GM21381 (cell line): ENCODE measurements around the gene SEPTIN2.
A peak's percentile ranks its signal among the peaks of the same experiment; 100 is the strongest.
"Not testable (repeated sequence)": the region's sequence is repeated elsewhere in the genome, so short reads cannot be mapped to it uniquely, and the experiment has no call there.

ENCODE experiments used
- ATAC-seq: cut with Tn5 transposase; IDR thresholded peaks from one replicate; pipeline ENCODE4 v1.9.1; 2021; ENCODE audit warnings: mild to moderate bottlenecking, moderate library complexity; ENCODE audit not compliant: unreplicated experiment

Gene SEPTIN2

DNA sequence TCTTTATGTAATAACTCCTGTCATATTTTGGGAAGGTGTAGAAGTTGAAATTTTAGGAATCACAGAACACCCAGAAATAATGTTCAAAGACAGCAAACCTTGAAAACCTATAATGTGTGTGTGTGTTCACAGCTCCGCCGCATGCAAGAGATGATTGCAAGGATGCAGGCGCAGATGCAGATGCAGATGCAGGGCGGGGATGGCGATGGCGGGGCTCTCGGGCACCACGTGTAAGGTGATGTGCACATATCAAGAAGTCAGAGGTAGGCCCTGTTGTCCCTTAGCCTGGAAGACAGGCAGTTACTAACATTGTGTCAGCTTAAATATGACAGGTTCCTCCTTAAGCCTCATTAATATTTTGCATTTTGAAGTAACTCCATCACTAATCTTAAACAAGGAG, 34.2 kb downstream of the SEPTIN2 start:
- ATAC-seq = no peak

DNA sequence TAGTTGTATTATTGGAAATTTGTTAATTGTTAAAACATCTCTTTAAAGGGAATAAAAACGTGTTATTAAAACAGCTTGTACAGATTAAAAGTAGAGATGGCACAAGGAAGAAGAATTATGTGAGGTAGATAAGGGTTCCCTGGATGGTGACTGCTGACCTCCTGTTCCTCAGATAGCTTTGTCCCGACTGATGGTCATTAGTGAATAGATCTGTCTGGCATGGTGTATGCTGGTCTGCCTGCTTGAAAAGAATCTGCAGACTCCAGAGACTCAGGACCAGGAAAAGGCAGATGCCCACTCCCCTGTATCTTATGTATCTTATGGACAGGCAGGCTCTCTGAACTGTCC, 34.8 kb downstream of the SEPTIN2 start:
- ATAC-seq = no peak

GRCh38 chr2:241350878-241351639, 35.3 kb downstream of the SEPTIN2 start:
- ATAC-seq = no peak

DNA sequence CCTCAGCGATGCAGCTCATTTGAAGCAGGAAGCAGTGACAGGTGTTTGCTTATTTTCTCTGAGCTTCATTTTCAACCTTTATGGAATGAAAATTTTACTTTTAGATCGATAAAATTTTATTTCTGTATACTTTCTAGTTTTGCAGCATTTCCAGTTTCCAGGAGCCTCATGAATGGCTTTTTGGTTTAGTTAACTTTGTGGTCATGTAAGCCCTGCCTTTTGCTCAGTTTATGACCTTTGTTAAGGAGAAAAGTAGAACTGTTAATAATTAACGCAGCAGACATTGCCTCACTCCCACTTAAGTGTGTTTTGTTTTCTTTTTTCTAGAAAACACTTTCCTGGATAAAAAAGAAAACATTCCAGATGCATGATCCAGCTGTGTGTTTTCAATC, 35.9 kb downstream of the SEPTIN2 start:
- ATAC-seq = no peak

DNA sequence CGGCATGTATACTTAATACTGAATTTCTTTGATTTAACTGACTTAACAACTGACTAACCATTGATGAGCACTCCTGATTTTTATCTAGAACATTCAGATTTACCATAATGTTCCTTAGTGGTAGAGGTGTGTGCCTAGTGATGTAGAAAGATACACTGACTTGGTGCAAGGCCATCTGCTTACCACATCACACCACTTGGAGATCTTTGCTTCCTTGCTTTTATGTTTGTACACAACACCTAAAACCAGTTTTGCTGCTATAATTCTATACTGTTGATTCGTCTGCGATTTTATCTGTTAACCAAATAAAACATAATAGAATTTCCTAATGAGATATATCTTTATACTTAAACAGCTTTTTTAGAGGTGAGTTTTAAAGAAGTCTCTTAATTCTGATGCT, 36.5 kb downstream of the SEPTIN2 start:
- no peak for ATAC-seq

DNA sequence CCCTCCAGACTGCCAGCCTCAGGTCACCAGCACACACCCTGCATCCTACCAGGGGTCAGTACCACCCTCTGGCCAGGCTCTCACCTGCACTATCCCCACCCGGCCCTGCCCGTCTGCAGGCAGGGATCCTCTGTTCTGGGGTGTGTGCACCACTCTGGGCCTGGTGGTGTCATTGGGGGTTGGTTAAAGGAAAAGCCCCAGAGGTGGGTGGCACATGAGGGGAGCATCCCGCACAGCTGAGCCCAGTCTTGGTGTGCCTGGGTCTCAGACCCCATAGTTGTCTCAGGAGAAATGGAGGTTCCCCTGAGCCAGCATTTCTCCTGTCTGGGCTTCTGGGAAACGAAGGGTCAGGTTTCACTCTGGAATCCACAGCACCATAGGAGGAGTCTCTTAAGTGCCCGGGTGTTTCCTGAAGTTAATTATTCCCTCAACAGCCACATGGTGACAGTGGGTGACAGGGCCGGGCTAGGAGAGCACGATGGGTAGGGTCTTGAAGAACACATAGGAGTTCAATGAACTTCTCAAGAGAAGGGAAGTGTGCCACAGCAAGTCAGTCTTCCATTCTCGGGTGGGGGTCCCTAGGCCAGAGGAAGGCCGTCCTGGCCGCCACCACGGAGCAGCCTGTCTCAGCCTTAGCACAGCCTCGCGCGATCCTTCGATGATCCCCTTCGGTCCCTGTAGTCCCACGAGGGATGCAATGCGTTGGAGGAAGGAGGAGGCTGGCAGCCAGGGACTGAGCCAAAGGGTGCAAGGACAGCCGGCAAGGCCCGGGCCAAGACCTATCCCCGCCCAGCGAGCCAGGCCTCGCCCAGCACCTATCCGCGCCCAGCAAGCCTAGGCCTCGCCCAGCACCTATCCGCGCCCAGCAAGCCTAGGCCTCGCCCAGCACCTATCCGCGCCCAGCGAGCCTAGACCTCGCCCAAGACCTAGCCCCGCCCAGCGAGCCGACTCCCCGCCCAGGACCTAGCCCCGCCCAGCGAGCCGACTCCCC, 39.2 kb downstream of the SEPTIN2 start:
- no peak for ATAC-seq

DNA sequence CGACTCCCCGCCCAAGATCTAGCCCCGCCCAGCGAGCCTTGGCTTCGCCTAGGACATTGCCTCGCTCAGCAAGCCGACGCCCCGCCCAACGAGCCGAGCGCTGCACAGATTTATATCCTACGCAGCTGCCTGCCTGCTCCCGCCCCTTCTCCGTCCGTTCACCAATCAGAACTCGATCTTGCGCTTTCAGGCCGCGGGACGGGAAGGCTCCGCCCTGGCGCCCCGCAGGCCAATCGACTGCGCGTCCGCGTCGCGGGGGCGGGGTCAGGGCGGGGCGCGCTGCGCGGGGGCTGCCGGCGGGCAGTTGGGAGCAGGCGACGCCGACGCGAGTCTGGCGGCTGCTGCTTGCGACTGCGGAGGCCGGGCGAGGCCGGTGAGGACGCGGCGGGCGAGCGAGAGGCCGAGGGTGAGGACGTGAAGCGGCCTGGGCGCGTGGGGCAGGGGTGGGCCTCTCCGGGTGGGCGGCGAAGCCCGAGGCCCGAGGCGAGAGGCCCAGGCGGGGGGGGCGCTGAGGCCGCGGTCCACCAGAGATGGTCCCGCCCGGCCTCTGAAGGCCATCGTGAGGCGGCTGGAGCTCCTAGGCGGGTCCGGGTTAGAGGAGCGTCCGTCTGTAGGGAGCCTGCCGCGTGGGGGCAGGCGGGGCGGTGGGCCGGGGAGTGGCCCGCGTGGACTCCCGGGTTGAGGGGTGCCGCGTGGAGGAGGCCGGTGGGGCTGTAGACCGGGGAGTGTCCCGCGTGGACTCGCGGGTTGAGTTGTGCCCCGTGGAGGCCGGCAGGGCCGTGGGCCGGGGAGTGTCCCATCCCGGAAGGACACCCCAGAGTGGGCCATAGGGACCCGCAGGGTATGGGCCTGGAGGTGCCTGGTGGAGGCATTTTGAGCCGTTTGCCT, 40.5 kb downstream of the SEPTIN2 start, which contains the start of gene FARP2:
Gene FARP2 (plus strand): TSS at position 303 of the 888 bp plus-strand sequence. CDS start 16,823 bp downstream, outside the sequence.
- peak; percentile 82 for ATAC-seq

DNA sequence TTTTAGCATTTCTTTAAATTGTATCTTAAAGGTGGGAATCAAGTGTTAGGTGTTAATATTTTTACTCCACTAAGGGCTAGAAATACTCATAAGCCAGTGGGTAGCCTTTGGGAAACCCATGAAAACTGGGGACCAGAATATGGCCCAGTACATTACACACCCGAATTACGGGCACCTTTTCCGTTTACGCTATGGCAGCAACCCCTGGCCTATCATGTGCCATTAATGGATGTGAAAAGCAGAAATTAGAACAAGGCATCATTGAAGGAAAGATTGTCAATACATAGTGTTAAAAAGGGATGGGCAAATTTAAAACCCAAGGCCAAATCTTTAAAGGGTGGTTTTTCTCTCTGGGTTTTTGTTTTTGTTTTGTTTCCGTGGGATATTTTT, 41.1 kb downstream of the SEPTIN2 start:
- ATAC-seq = no peak

DNA sequence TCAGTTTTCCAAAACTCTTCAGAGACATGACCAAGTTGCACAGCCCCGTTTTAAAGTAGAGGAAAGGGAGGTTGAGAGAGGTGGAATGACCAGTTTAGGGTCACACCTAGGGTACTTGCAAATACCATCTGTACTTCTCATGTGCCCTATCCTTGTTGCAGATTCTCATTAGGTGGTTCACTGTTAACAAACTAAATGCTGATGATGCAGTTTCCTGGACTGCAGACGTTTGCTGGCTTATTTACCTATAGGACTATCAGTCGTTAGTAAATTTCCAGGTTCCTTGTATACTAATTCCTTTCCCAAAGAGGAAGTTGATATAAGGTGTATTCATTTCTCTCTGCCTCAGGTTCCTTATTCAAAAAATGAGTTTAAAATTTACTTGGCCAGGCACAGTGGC, 41.8 kb downstream of the SEPTIN2 start:
- no peak for ATAC-seq

DNA sequence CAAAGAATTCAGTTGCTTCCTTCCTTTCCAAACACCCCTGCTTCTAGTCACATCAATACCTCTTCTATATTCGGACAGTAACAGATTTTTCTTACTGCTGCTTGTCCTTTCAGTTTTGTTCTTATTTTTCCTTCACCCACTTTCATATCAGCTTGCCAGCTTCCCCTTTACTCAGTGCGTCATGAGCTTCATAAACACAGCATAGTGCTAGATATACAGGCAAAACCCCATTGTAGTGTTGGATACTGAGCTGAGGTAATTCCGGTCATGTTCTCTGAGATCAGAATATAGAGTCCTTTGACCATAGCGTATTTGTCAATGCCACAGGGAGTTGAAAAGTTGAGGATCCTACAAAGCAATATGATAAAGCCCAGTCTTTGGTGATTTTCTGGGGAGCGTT, 42.7 kb downstream of the SEPTIN2 start:
- peak; percentile 28 for ATAC-seq

DNA sequence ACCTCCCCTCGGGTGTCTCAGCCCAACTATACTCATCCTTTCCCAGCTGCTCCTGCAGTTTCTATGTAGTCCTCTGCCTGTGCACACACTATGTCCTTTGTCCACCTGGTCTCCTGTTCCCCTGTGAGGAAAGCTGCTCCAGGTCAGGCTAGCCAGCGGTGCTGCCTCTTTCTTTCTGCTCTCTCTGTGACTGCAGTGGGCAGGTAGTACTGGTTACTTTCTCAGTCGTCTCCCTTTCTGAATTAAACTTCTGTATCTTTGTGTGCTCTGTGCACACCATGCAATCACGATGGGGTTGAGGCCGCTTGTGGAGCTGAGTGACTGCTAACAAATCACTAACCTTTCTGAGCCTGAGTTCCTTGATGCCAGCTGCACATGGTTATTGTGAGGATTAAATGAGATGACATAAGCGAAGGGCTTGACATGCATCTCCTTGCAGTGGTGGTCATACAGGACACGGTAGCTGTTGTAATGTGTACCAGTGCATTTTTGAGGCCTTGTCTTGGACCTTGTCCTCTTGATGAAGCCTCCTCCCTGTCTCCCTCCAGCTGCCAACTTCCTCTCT, 43.8 kb downstream of the SEPTIN2 start:
- ATAC-seq = no peak

DNA sequence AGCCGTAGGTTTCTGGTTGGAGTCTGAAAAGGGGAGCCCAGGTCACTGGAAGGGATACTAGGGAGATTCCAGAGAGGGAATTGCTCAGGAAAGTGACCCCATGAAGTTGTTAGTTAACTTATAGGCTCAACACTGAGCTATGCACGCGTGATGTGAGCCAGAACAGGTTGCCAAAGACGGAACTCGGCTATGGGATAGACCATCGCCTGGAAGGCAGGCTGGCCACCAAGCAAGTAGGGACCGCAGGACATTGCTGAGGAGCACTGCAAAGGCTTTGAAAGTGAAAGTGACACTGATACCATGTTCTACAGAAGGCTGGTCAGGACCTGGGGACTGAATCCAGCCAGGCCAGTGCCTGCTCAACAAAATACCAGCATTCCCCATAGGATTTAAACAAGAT, 47.7 kb downstream of the SEPTIN2 start:
- ATAC-seq = no peak

- no peak for ATAC-seq
Measured at GRCh38 chr2:241364781-241365180, 49.1 kb downstream of the SEPTIN2 start.

DNA sequence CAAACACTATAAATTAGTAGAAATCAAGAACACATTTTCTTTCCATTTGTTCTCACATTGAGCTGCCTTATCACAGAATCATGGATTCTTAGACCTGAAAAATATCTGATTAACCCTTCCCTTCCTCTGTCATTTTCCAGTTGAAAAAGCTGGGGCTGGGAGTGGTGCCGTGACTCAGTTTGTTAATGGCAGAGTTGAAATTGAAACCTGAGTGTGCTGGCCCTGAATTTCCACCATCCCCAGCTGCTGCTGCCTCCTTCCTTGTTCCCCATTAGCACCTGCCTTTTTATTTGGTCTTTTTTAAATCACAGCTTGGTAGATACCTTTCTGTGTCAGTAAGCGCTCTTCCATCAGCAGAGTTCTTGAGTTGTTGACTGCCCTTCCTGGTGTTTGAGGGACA, 51.0 kb downstream of the SEPTIN2 start:
- no peak for ATAC-seq

- ATAC-seq = no peak
Measured at GRCh38 chr2:241368643-241369042, 52.9 kb downstream of the SEPTIN2 start.

- no peak for ATAC-seq
Measured at GRCh38 chr2:241372361-241372992, 56.8 kb downstream of the SEPTIN2 start.

DNA sequence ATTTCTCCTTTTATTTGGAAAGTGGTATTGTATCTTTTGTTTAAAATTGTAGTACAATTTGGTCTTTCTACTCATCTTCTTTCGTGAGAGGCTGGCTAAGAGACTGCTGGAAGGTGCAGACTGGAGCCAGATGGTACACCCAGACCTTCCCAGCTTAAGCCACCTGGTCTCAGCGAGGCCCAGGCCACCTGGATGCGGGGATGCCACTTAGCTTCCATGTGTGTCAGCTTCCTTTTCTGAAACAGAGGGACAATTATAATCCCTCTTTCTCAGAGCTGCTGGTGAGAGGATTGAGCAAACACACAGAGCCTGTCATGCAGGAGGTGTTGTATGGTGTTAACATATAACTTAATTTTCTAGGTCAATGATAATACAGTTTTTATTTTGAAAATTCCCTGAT, 57.7 kb downstream of the SEPTIN2 start:
- ATAC-seq = no peak

- not testable (repeated sequence) for ATAC-seq
Measured at GRCh38 chr2:241373906-241374305, 58.2 kb downstream of the SEPTIN2 start.

- ATAC-seq = no peak
Measured at GRCh38 chr2:241375300-241375699, 59.6 kb downstream of the SEPTIN2 start.

DNA sequence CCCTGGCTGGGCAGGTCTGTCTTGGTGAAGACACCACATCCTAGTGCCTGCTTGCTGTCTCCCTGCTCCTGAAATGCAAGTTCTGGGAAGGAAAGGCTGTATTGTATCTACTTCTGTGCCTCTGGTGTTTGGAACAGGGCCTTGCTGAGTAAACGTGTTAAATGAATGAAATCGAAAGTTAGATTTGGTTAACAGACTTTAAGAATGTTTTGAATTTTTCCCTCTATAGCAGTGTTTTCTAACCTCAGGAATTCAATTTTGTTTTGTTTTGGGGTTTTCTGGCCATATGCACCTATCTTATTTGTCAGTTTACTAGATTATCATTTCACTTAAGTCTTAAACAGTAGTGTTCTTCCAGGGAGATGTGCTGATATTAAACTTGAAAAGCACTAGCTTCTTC, 61.1 kb downstream of the SEPTIN2 start:
- no peak for ATAC-seq
